Loucy (cell line): ENCODE data around the gene CORO7.

ENCODE experiments used
- EZH2phosphoT487 ChIP-seq: fragments of 200-600 bp; IDR thresholded peaks from 2 replicates; pipeline ENCODE4 v1.6.1; 2018; ENCODE audit warnings: antibody characterized with exemption, mild to moderate bottlenecking, moderate library complexity, borderline replicate concordance
- TF ChIP-seq, protein P1 (sequence below): fragments of 200-600 bp; sonication (generic); conservative IDR thresholded peaks from 2 replicates; pipeline ENCODE4 v1.5.1; 2014; ENCODE audit warnings: mild to moderate bottlenecking, antibody characterized with exemption, low read length

- TF ChIP-seq, protein P1, sequence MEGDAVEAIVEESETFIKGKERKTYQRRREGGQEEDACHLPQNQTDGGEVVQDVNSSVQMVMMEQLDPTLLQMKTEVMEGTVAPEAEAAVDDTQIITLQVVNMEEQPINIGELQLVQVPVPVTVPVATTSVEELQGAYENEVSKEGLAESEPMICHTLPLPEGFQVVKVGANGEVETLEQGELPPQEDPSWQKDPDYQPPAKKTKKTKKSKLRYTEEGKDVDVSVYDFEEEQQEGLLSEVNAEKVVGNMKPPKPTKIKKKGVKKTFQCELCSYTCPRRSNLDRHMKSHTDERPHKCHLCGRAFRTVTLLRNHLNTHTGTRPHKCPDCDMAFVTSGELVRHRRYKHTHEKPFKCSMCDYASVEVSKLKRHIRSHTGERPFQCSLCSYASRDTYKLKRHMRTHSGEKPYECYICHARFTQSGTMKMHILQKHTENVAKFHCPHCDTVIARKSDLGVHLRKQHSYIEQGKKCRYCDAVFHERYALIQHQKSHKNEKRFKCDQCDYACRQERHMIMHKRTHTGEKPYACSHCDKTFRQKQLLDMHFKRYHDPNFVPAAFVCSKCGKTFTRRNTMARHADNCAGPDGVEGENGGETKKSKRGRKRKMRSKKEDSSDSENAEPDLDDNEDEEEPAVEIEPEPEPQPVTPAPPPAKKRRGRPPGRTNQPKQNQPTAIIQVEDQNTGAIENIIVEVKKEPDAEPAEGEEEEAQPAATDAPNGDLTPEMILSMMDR = no peak
- no peak for TF ChIP-seq EZH2phosphoT487
Observed at GRCh38 chr16:4391631-4392381, 24.6 kb downstream of the CORO7 start.
